Chondrocyte (in vitro differentiated cells): ENCODE measurements around the gene PSD2. TPM values are rescaled to one million over a fixed set of nuclear protein-coding genes. Genes with fewer than 3 reads are reported as not detected.

Experiments used
- DNase-seq: peaks from one replicate; pipeline ENCODE4 v3.0.0; 2021; ENCODE audit warnings: mixed read lengths, low spot score
- H3K27ac Mint-ChIP-seq: one replicate; pipeline ENCODE4 v1.8.0; 2021; ENCODE audit warnings: mild to moderate bottlenecking, moderate library complexity, mixed read lengths; ENCODE audit not compliant: unreplicated experiment
- H3K27me3 Mint-ChIP-seq: 2 replicates; pipeline ENCODE4 v1.8.0; 2021; ENCODE audit warnings: low read depth, mixed read lengths
- H3K36me3 Mint-ChIP-seq: 2 replicates; pipeline ENCODE4 v1.8.0; 2021; ENCODE audit warnings: low read depth, mixed read lengths
- H3K4me1 Mint-ChIP-seq: 2 replicates; pipeline ENCODE4 v1.8.0; 2021; ENCODE audit warnings: low read depth, mild to moderate bottlenecking, mixed read lengths
- H3K4me3 Mint-ChIP-seq: one replicate; pipeline ENCODE4 v1.8.0; 2021; ENCODE audit warnings: mild to moderate bottlenecking, moderate library complexity, mixed read lengths; ENCODE audit not compliant: unreplicated experiment
- H3K9me3 Mint-ChIP-seq: 2 replicates; pipeline ENCODE4 v1.8.0; 2021; ENCODE audit warnings: low read depth, mixed read lengths
- total RNA-seq: library from RNA; stranded (reverse); gene quantifications from 3 replicates; pipeline ENCODE4 v1.2.1, GENCODE V29; 2021
- TF ChIP-seq, protein P1 (sequence below): fragments of 200-600 bp; sonication (generic); IDR thresholded peaks from 2 replicates; pipeline ENCODE4 v1.5.0; 2021; ENCODE audit warnings: antibody characterized with exemption, mild to moderate bottlenecking, moderate library complexity

Gene PSD2
- total RNA-seq, 1 donor from 2014 or later = 0.47 TPM

DNA sequence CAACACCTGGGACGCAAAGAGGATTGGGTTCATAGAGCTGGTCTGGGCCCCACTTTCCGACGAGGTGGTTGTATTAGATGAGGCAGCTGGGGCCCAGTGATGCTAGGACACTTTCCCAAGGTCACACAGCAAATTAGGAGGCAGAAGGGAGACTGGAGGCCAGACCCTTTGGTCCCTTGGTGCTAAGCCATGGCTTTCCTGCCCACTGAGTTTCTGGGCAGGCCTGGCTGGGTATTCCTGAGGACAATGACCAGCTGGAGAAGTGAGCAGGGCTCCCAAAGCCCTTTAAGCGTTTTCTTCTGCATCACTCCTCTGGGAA is 66.2 kb downstream of the PSD2 start:
- DNase-seq = no peak
- no peaks in the 10 kb centered on the region for H3K36me3 Mint-ChIP-seq
- TF ChIP-seq, protein P1, sequence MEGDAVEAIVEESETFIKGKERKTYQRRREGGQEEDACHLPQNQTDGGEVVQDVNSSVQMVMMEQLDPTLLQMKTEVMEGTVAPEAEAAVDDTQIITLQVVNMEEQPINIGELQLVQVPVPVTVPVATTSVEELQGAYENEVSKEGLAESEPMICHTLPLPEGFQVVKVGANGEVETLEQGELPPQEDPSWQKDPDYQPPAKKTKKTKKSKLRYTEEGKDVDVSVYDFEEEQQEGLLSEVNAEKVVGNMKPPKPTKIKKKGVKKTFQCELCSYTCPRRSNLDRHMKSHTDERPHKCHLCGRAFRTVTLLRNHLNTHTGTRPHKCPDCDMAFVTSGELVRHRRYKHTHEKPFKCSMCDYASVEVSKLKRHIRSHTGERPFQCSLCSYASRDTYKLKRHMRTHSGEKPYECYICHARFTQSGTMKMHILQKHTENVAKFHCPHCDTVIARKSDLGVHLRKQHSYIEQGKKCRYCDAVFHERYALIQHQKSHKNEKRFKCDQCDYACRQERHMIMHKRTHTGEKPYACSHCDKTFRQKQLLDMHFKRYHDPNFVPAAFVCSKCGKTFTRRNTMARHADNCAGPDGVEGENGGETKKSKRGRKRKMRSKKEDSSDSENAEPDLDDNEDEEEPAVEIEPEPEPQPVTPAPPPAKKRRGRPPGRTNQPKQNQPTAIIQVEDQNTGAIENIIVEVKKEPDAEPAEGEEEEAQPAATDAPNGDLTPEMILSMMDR = no peak
- H3K4me1 Mint-ChIP-seq = no peaks in the 10 kb centered on the region
- H3K4me3 Mint-ChIP-seq = no peak overlapping the region
- H3K27ac Mint-ChIP-seq = no peak overlapping the region
- peaks cover 36% of the 10 kb centered on the region for H3K27me3 Mint-ChIP-seq
- no peaks in the 10 kb centered on the region for H3K9me3 Mint-ChIP-seq

DNA sequence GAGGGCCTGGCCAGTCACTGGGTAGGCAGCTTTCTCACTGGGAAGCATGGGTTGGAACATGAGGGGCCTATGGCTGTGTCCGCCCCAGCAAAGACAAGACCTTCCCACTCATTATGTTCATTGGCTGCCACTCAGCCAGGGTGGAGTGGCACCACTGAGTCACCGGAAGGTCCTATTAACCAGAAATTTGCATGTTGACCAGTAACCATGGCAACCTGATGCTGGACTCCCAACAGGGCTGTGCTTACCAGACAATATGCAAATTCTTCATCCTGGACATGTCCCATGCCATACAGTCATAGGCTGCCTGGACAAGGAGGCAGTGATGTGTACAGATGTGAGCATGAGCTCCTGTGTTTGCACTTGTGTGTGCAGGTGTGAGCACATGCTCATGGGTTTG is 66.7 kb downstream of the PSD2 start:
- H3K4me1 Mint-ChIP-seq = no peaks in the 10 kb centered on the region
- no peak overlapping the region for H3K27ac Mint-ChIP-seq
- TF ChIP-seq, protein P1 = no peak
- no peak overlapping the region for H3K4me3 Mint-ChIP-seq
- peaks cover 41% of the 10 kb centered on the region for H3K27me3 Mint-ChIP-seq
- no peaks in the 10 kb centered on the region for H3K36me3 Mint-ChIP-seq
- H3K9me3 Mint-ChIP-seq = no peaks in the 10 kb centered on the region
- no peak for DNase-seq

DNA sequence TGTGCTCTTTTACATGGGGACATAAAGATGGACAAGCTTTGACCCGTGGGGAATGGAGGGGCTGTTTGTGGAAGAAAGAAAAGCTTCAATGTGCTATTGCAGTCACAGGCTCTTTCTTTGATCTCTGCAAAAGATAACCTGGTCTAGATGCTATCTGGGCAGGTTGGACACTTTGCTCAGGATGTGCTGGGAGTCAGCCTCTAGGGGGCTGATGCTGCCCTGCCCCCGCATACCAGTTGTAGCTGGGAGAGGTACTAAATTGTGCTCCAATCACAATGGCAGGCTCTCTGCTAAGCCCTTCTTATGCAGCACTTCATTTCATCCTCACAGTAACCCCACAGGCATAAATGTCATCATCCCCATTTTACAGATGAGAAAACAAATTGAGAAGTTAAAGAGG is 67.2 kb downstream of the PSD2 start:
- H3K4me3 Mint-ChIP-seq = no peak overlapping the region
- H3K36me3 Mint-ChIP-seq = no peaks in the 10 kb centered on the region
- H3K27ac Mint-ChIP-seq = no peak overlapping the region

DNA sequence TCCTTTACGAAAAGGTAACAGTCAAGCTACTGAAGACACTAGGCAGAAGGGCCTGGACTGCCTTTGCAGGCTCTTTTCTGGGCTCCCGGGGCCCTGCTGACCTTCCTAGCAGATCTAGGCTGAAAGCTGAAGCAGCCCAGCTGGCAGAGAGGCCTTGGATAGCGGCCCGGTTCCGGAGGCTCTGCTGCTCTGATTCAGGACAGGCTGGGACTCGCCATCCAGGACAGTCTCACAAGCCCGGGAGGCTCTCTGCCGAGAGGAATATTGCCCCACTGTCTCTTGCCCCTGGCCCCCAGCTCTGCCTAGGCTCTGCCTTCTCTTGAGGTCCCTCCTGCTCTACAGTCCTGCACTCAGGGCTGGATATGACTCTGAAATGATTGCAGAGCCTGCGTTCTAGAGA is 67.8 kb downstream of the PSD2 start:
- TF ChIP-seq, protein P1 = no peak
- no peaks in the 10 kb centered on the region for H3K36me3 Mint-ChIP-seq
- H3K27ac Mint-ChIP-seq = no peak overlapping the region
- H3K27me3 Mint-ChIP-seq = peaks cover 46% of the 10 kb centered on the region
- no peaks in the 10 kb centered on the region for H3K4me1 Mint-ChIP-seq
- no peaks in the 10 kb centered on the region for H3K9me3 Mint-ChIP-seq
- H3K4me3 Mint-ChIP-seq = no peak overlapping the region
- no peak for DNase-seq

More for the DNA sequence above, 67.2 kb downstream of the PSD2 start:
- H3K9me3 Mint-ChIP-seq = no peaks in the 10 kb centered on the region
- TF ChIP-seq, protein P1 = no peak
- peaks cover 43% of the 10 kb centered on the region for H3K27me3 Mint-ChIP-seq
- DNase-seq = no peak
- H3K4me1 Mint-ChIP-seq = no peaks in the 10 kb centered on the region

DNA sequence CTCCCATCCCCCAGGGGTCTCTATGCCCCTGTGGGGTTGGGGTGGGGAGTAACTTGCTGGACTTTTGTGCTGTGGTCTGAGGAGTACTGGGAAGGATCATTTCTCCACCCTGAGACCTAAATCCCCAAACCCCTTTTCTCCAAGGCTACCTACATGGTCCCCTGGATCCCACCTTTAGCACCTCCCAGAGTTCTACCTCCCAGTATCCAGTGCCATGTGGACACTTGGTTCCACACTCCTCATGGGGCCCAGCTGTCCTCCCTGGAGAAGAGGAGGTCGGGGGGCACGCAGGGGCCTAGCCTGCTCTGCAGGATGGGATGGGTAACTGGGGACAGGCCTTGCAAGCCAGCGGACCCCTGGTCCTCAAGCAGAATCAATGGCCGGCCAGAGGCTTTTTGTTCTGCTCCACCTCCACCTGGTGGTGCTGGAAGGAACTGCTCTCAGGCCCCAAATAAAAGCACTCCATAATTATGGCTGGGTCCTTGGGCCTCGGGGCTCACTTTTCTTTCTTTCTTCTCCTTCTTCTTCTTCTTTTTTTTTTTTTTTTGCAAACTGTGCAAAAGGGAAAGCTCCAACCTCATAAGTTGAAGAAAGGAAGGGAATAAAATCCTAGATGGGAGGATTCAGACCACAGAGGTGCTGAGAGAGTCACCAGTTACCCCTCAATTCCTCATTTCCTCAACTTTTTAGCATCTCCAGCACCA is 68.4 kb downstream of the PSD2 start:
- no peaks in the 10 kb centered on the region for H3K36me3 Mint-ChIP-seq
- peaks cover 46% of the 10 kb centered on the region for H3K27me3 Mint-ChIP-seq
- H3K4me1 Mint-ChIP-seq = peaks cover 1% of the 10 kb centered on the region

More for the DNA sequence above, 68.4 kb downstream of the PSD2 start:
- no peak overlapping the region for H3K4me3 Mint-ChIP-seq
- no peak for DNase-seq
- no peak overlapping the region for H3K27ac Mint-ChIP-seq
- H3K9me3 Mint-ChIP-seq = no peaks in the 10 kb centered on the region
- TF ChIP-seq, protein P1 = peak; percentile 86
